GM12891 (cell line): ENCODE measurements around the gene GALNT9.
A peak's percentile ranks its signal among the peaks of the same experiment; 100 is the strongest.

Experiments used
- DNase-seq: peaks from one replicate; pipeline ENCODE4 v3.0.0; 2011; ENCODE audit warnings: low spot score; ENCODE audit not compliant: insufficient read length
- FAIRE-seq: peaks from 2 replicates; lab custom pipeline; 2011; peaks lifted over from hg19 to GRCh38; lab: Jason Lieb, UNC
- PAX5 ChIP-seq: IDR thresholded peaks from 2 replicates; pipeline ENCODE4 v1.6.1; 2011; ENCODE audit warnings: low read length, moderate library complexity, mild to moderate bottlenecking; ENCODE audit not compliant: insufficient read depth, severe bottlenecking
- POLR2A ChIP-seq: IDR thresholded peaks from 2 replicates; pipeline ENCODE4 v1.6.1; 2011; ENCODE audit warnings: low read depth, low read length, control low read depth
- POLR2AphosphoS5 ChIP-seq: IDR thresholded peaks from 2 replicates; pipeline ENCODE4 v1.6.1; 2011; ENCODE audit warnings: low read depth, low read length, control low read depth
- POU2F2 ChIP-seq: IDR thresholded peaks from 2 replicates; pipeline ENCODE4 v1.6.1; 2011; ENCODE audit warnings: low read depth, mild to moderate bottlenecking, control low read depth, low read length, moderate library complexity
- SPI1 ChIP-seq: IDR thresholded peaks from 2 replicates; pipeline ENCODE4 v1.6.1; 2011; ENCODE audit warnings: low read depth, low read length, control low read depth
- TAF1 ChIP-seq: IDR thresholded peaks from 2 replicates; pipeline ENCODE4 v1.6.1; 2011; ENCODE audit warnings: low read depth, low read length, control low read depth

GALNT9 gene

DNA sequence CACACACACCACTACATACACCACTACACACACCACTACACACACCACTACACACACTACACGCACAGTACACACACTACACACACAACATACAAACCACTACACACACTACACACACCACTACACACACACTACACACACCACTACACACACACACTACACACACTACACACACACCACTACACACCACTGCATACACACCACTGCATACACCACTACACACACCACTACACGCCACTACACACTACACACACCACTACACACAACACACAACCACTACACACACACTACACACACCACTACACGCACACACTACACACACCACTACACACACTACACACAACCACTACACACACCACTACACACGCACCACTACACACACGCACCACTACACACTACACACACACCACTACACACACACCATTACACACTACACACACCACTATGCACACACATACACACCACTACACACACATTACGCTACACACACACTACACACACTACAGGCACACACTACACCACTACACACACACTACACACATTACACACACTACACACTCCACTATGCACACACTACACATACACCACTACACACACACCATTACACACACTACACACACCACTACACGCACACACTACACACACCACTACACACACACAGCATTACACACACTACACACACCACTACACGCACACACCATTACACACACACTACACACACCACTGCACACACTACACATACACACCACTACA lies 172.6 kb downstream of the GALNT9 start:
- no peak for FAIRE-seq
- no peak for DNase-seq
- no peak for TF ChIP-seq SPI1

DNA sequence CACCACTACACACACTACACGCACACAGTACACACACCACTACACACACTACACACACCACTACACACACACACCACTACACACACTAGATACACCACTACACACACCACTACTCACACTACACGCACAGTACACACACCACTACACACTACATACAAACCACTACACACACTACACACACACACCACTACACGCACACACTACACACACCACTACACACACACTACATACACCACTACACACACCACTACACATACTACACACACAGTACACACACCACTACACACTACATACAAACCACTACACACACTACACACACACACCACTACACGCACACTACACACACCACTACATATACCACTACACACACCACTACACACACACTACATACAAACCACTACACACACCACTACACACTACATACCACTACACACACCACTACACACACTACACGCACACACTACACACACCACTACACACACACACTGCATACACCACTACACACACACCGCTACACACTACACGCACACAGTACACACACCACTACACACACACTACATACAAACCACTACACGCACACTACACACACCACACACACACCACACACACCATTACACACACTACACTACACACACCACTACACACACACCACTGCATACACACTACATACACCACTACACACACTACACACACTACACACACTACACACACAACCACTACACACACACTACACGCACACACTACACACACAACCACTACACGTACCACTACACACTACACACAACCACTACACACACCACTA lies 173.4 kb downstream of the GALNT9 start:
- FAIRE-seq (peak; percentile 97), DNase-seq (no peak)
- TF ChIP-seq POU2F2 (no peak), SPI1 (no peak), POLR2AphosphoS5 (no peak), POLR2A (no peak), TAF1 (no peak), PAX5 (no peak)

DNA sequence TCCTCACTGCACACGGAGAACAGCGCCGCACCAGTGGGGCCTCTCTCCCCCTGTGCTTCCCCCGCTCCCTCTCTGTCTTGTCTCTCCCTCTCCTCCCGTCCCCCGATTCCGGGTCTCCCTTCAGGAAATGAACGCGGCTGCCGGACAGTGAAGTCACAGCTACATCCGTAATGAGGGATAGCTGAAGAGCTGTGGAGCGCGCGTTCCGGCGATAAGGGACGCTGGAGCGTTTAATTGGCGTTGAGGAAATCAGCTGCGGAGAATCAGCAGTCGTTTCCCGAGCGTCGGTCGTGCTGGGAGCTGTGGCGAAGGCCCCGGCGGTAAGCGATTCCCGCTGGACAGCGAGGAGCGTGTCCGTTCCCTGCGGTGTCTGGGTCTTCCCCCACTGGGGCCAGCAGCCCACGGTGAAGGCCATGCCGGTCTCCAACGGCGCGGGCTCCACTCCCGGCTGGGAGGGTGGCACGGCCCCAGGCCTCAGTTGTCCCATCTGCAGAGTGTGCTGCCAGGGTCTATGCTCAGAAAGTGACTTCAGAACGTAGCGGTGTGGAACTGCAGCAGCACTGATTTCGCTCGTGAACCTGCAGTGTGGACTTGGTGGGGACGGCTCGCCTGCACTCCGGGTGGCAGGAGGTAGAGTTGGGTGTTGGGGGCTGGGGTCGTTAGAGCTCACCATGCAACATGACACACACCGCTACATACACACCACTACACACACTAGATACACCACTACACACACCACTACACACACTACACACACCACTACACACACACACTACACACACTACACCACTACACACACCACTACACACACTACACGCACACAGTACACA lies 174.2 kb downstream of the GALNT9 start:
- DNase-seq (no peak), FAIRE-seq (no peak)
- TF ChIP-seq TAF1 (no peak), POU2F2 (no peak), POLR2A (no peak), SPI1 (no peak)

DNA sequence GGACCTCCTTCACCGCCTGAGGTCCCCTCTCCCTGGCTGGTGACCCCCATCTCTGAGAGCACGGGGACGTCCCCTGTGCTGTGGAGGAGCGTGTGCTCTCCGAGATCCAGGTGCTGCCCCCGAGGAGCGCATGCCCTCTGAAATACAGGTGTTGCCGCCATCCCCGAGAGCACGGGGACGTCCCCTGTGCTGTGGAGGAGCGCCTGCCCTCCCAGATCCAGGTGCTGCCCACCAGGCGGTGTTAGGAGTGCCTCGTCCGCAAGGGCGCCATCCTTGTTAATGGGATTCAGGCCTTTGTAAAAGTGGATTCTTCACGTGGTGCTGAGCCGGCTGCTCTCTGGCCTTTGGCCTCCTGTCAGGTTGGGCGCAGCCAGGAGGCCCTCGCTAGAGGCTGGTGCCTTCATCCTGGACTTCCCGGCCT lies 175.0 kb downstream of the GALNT9 start:
- TF ChIP-seq POLR2A (no peak), POLR2AphosphoS5 (no peak), POU2F2 (no peak), PAX5 (no peak), SPI1 (no peak), TAF1 (no peak)
- no peak for FAIRE-seq
- no peak for DNase-seq

DNA sequence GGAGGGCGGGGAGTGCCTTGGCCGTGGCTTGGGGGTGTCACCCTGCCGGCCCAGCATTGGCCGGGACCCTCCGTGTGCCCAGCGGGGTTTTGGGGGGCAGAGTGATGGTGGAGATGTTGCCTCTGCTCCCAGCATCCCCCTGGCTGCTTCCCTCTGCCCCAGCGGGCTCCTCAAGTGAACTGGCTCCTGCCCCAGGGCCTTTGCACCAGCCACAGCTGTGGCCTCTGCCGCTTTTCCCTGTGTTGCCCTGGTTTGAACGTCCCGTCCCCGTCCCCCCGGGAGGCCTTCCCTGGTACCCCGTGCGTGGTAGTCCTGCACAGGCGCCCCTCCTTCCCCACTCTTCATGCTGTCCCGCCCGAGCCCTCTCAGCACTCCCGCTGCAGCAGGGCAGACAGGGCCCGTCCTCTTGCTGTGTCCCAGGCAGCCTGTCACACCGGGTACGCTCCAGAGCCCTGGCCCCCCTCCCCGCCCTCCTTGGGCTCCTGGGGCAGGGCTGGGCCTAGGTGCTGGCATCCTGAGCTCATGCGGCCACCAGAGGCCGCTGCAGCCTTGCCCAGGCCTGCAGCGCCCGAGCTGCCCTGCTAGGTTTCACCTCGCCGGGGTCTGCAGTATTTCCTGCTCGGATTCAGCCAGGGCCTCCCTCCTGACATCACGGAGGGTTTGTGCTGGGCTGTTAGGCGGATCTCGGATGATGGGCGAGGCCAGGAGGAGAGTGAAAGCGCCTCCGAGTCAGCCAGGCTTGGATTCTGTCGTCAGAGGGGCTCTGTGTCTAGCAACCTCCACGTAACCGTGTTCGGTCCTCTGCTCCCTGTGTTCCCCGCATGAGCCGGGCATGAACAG lies 175.7 kb downstream of the GALNT9 start:
- FAIRE-seq (peak; percentile 33), DNase-seq (peak; percentile 98)
- TF ChIP-seq POU2F2 = no peak
- TF ChIP-seq POLR2A = no peak; the same call in 1 of the 2 replicates
- no peak for TF ChIP-seq POLR2AphosphoS5
- no peak for TF ChIP-seq TAF1
- TF ChIP-seq SPI1 = no peak
- no peak for TF ChIP-seq PAX5

DNA sequence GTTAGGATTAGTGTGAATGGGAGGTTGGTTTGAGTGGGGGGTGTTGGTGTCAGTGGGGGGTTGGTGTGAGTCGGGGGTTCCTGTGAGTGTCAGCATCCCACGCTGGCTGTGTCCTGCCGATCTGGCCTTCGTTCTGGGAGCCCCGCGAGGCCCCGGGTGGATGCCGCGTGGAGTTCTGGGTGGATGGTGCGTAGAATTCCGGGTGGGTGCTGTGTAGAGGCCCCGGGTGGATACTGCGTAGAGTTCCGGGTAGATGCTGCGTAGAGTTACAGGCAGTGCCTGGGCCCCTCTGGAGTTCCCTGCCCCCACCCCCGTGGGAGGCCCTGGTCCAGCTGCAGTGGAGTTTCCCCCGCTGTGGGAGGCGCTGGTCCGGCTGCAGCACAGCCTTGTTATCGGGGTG lies 176.4 kb downstream of the GALNT9 start:
- FAIRE-seq (no peak), DNase-seq (no peak)
- TF ChIP-seq POLR2A = no peak
- TF ChIP-seq POU2F2 = no peak
- no peak for TF ChIP-seq SPI1
- no peak for TF ChIP-seq PAX5
- no peak for TF ChIP-seq POLR2AphosphoS5
- TF ChIP-seq TAF1 = no peak

DNA sequence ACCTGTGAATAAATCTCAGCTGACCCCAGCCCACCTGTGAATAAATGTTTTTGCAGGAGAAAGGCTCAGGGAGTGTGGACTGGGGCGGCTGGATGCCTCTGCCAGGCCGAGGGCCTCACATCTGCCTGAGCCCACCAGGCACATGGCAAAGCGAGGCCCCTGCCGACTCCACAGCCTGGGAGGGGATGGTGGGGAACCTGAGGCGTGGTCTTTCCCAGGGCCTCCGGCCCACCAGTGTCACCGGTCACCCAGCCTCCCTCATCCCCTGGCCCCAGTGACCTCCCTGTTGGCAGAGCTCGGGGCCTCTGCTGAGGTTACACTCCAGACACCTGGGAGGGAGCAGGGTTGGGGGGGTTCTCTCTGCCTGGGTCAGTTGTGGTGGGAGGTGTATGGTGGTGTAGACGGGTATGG lies 177.0 kb downstream of the GALNT9 start:
- no peak for FAIRE-seq
- no peak for DNase-seq

DNA sequence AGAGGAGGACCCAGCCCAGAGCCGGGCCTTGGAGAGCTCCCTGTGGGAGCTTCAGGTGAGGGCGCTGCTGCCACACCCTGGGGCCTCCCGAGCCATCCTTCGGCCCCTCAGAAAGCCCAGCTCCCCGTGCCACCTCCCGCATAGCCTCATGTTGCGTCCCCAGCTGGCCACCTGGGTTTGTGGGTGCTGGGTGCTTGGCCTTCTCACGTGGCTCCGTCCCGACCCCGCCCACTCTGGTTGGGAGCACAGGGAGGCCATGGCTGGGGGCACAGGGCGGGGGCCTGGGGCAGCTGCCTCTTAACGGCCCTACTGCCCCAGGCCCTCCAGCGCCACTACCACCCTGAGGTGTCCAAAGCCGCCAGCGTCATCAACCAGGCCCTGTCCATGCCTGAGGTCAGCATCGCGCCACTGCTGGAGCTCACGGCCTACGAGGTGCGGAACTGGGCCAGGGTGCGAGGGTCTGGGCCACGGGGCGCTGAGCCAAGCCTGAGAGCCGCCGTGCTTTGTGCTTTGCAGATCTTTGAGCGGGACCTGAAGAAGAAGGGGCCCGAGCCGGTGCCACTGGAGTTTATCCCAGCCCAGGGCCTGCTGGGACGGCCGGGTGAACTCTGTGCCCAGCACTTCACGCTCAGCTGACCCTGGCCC lies 177.5 kb downstream of the GALNT9 start:
- FAIRE-seq (no peak), DNase-seq (no peak)
- TF ChIP-seq POU2F2 (no peak), SPI1 (no peak), POLR2A (no peak), PAX5 (no peak), POLR2AphosphoS5 (no peak), TAF1 (no peak)

More for the DNA sequence above, 177.0 kb downstream of the GALNT9 start:
- TF ChIP-seq PAX5 = no peak
- TF ChIP-seq POU2F2 = no peak
- TF ChIP-seq POLR2A = no peak
- TF ChIP-seq POLR2AphosphoS5 = no peak
- no peak for TF ChIP-seq SPI1
- no peak for TF ChIP-seq TAF1
